HG02610 (cell line): ENCODE results near the gene TTLL7.

ENCODE experiments used
- ATAC-seq: cut with Tn5 transposase; IDR thresholded peaks from one replicate; pipeline ENCODE4 v1.9.1; 2021; ENCODE audit warnings: mild to moderate bottlenecking, moderate library complexity; ENCODE audit not compliant: unreplicated experiment

Gene TTLL7

GRCh38 chr1:83832194-83832593, 166.7 kb downstream of the TTLL7 start:
- ATAC-seq = no peak

- ATAC-seq = no peak
Measured at GRCh38 chr1:83829106-83829505, 169.8 kb downstream of the TTLL7 start.

- ATAC-seq = no peak
Measured at GRCh38 chr1:83828456-83828855, 170.5 kb downstream of the TTLL7 start.

GRCh38 chr1:83827741-83828140, 171.2 kb downstream of the TTLL7 start:
- ATAC-seq = no peak

- ATAC-seq = no peak
Measured at GRCh38 chr1:83822208-83822607, 176.7 kb downstream of the TTLL7 start.

GRCh38 chr1:83819436-83819835, 179.5 kb downstream of the TTLL7 start:
- no peak for ATAC-seq

- no peak for ATAC-seq
Measured at GRCh38 chr1:83818916-83819315, 180.0 kb downstream of the TTLL7 start.

- ATAC-seq = no peak
Measured at GRCh38 chr1:83816836-83817235, 182.1 kb downstream of the TTLL7 start.

GRCh38 chr1:83815330-83815729, 183.6 kb downstream of the TTLL7 start:
- ATAC-seq = no peak
